SU-DHL-6 (cell line): ENCODE data around the gene COPRS.

Source experiments
- H2AFZ ChIP-seq: fragments of 200-600 bp; sonication (generic); 2 replicates; pipeline ENCODE4 v1.6.1; 2014; ENCODE audit warnings: low read depth, mild to moderate bottlenecking, moderate library complexity, mixed read lengths, antibody characterized with exemption, low read length; ENCODE audit not compliant: severe bottlenecking
- H3F3A ChIP-seq: fragments of 200-600 bp; shearing (Covaris generic); 2 replicates; pipeline ENCODE4 v1.6.0; 2016; ENCODE audit warnings: antibody characterized with exemption, mild to moderate bottlenecking; ENCODE audit not compliant: insufficient read depth
- H3K27ac ChIP-seq: fragments of 200-600 bp; sonication (generic); 2 replicates; pipeline ENCODE4 v1.5.1; 2016; ENCODE audit warnings: low read depth, mild to moderate bottlenecking, low read length, moderate library complexity, mixed read lengths
- H3K27me3 ChIP-seq: fragments of 200-600 bp; sonication (generic), shearing (Covaris generic); 2 replicates; pipeline ENCODE4 v1.6.0; 2014; ENCODE audit warnings: mild to moderate bottlenecking, low read length
- H3K36me3 ChIP-seq: fragments of 200-600 bp; sonication (generic); 2 replicates; pipeline ENCODE4 v1.6.1; 2014; ENCODE audit warnings: mild to moderate bottlenecking, low read length, mixed read lengths
- H3K4me2 ChIP-seq: fragments of 300-600, 200-600 bp; shearing (Covaris generic), sonication (generic); 2 replicates; pipeline ENCODE4 v1.6.0; 2014; ENCODE audit warnings: low read length, low read depth, mild to moderate bottlenecking; ENCODE audit not compliant: poor library complexity, severe bottlenecking
- H3K4me3 ChIP-seq: fragments of 200-600 bp; sonication (generic); 2 replicates; pipeline ENCODE4 v1.5.1; 2014; ENCODE audit warnings: antibody characterized with exemption, low read length, mild to moderate bottlenecking, mixed read lengths; ENCODE audit not compliant: insufficient read depth, poor library complexity, severe bottlenecking
- H3K79me2 ChIP-seq: fragments of 200-600 bp; sonication (generic); 2 replicates; pipeline ENCODE4 v1.6.1; 2014; ENCODE audit warnings: mild to moderate bottlenecking, low read length, moderate library complexity; ENCODE audit not compliant: insufficient read depth
- H3K9ac ChIP-seq: fragments of 200-600 bp; sonication (generic); 2 replicates; pipeline ENCODE4 v1.7.0; 2014; ENCODE audit warnings: mild to moderate bottlenecking, low read length
- H3K9me2 ChIP-seq: fragments of 200-600 bp; sonication (generic); replicated peaks from 2 replicates; pipeline ENCODE4 v1.6.1; 2014; ENCODE audit warnings: low read length; ENCODE audit not compliant: insufficient read depth
- H3K9me3 ChIP-seq: fragments of 200-600 bp; sonication (generic); 2 replicates; pipeline ENCODE4 v1.6.1; 2014; ENCODE audit warnings: low read length, mixed read lengths; ENCODE audit not compliant: insufficient read depth
- H4K20me1 ChIP-seq: fragments of 200-600 bp; sonication (generic); 2 replicates; pipeline ENCODE4 v1.6.1; 2014; ENCODE audit warnings: low read depth, mild to moderate bottlenecking, antibody characterized with exemption, low read length, moderate library complexity, mixed read lengths
- CTCF ChIP-seq: fragments of 200-600 bp; sonication (generic); IDR thresholded peaks from one replicate; pipeline ENCODE4 v1.5.1; 2017; ENCODE audit warnings: antibody characterized with exemption, mild to moderate bottlenecking, low read length, moderate library complexity; ENCODE audit not compliant: insufficient read depth, poor library complexity, severe bottlenecking
- EZH2phosphoT487 ChIP-seq: fragments of 200-600 bp; sonication (generic), shearing (Covaris generic); conservative IDR thresholded peaks from 2 replicates; pipeline ENCODE4 v1.6.1; 2018; ENCODE audit warnings: mild to moderate bottlenecking, antibody characterized with exemption, low read length, moderate library complexity, mixed read lengths

COPRS gene

GRCh38 chr17:31824766-31825360 lies 34.2 kb downstream of the COPRS start:
- H3K4me2 ChIP-seq, result no peak overlapping the region
- H3K4me3 ChIP-seq, result no peak overlapping the region
- no peaks in the 10 kb centered on the region for H3K79me2 ChIP-seq
- TF ChIP-seq EZH2phosphoT487, result no peak
- TF ChIP-seq CTCF, result no peak
- H3K9ac ChIP-seq, result no peak overlapping the region
- no peak overlapping the region for H2AFZ ChIP-seq
- no peak overlapping the region for H3K27ac ChIP-seq
- no peaks in the 10 kb centered on the region for H3K36me3 ChIP-seq
- no peaks in the 10 kb centered on the region for H3K27me3 ChIP-seq
- no peaks in the 10 kb centered on the region for H3F3A ChIP-seq
- no peaks in the 10 kb centered on the region for H3K9me2 ChIP-seq
- no peaks in the 10 kb centered on the region for H4K20me1 ChIP-seq
- no peaks in the 10 kb centered on the region for H3K9me3 ChIP-seq

- H2AFZ ChIP-seq, result no peak overlapping the region
- no peak overlapping the region for H3K4me3 ChIP-seq
- no peak overlapping the region for H3K27ac ChIP-seq
- H3K36me3 ChIP-seq, result no peaks in the 10 kb centered on the region
- H3K9me2 ChIP-seq, result no peaks in the 10 kb centered on the region
- no peaks in the 10 kb centered on the region for H3K79me2 ChIP-seq
- no peaks in the 10 kb centered on the region for H3F3A ChIP-seq
- no peak overlapping the region for H3K4me2 ChIP-seq
- no peak overlapping the region for H3K9ac ChIP-seq
- H4K20me1 ChIP-seq, result no peaks in the 10 kb centered on the region
- TF ChIP-seq EZH2phosphoT487 (no peak), CTCF (no peak)
- no peaks in the 10 kb centered on the region for H3K9me3 ChIP-seq
- no peaks in the 10 kb centered on the region for H3K27me3 ChIP-seq
These were observed 36.0 kb downstream of the COPRS start for GRCh38 chr17:31823014-31823413.

GRCh38 chr17:31820691-31821435 lies 38.2 kb downstream of the COPRS start:
- Histone ChIP-seq H2AFZ (no peak overlapping the region), H3K9me3 (no peaks in the 10 kb centered on the region)
- TF ChIP-seq CTCF (no peak), EZH2phosphoT487 (no peak)

More at GRCh38 chr17:31820691-31821435, 38.2 kb downstream of the COPRS start:
- no peak overlapping the region for H3K9ac ChIP-seq
- H3K4me3 ChIP-seq, result no peak overlapping the region
- H3F3A ChIP-seq, result no peaks in the 10 kb centered on the region
- H3K9me2 ChIP-seq, result no peaks in the 10 kb centered on the region
- no peaks in the 10 kb centered on the region for H3K27me3 ChIP-seq
- no peaks in the 10 kb centered on the region for H4K20me1 ChIP-seq
- no peak overlapping the region for H3K27ac ChIP-seq
- H3K4me2 ChIP-seq, result no peak overlapping the region
- H3K36me3 ChIP-seq, result no peaks in the 10 kb centered on the region
- no peaks in the 10 kb centered on the region for H3K79me2 ChIP-seq
